Lower leg skin (tissue), 3 donors: ENCODE results near the gene OPTC.

Source experiments
- CTCF ChIP-seq, 3 donors: fragments of 450-650 bp; IDR thresholded peaks; one replicate each; pipeline ENCODE4 v1.5.1; 2016; ENCODE audit warnings: antibody characterized with exemption in 3 of 3, mild to moderate bottlenecking in 3 of 3, moderate library complexity in 2 of 3
- POLR2A ChIP-seq, 2 donors: fragments of 450-650 bp; IDR thresholded peaks; one replicate each; pipeline ENCODE4 v1.6.1; 2016 to 2017; ENCODE audit warnings: antibody characterized with exemption in 2 of 2, mild to moderate bottlenecking in 1 of 2, moderate library complexity in 1 of 2

DNA sequence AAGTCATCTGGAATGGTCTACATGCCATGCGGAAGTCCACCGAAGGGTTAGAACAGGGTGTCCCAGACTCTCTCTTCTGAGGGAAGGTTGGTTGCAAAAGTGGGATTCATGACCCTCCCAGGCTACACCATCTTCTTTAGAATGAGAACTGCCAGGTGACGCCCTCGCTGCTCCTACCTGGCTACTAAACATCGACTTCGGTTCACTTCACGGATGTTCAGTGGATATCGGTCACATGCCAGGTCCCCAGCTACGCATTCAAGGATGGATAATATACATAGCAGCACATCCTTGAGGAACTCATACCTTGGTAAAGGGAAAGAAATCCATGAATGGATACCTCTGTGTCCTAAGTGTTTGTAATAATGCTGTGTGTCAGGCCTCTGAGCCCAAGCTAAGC is 3.3 kb upstream of the OPTC start:
- TF ChIP-seq CTCF (IDR thresholded peaks at IDR 0.05) (no peak), POLR2A (IDR thresholded peaks at IDR 0.05) (no peak)
